Measurements from ENCODE around the gene PRKCSH.
"Not testable (repeated sequence)": the region's sequence is repeated elsewhere in the genome, so short reads cannot be mapped to it uniquely, and the experiment has no call there.

PRKCSH gene

DNA sequence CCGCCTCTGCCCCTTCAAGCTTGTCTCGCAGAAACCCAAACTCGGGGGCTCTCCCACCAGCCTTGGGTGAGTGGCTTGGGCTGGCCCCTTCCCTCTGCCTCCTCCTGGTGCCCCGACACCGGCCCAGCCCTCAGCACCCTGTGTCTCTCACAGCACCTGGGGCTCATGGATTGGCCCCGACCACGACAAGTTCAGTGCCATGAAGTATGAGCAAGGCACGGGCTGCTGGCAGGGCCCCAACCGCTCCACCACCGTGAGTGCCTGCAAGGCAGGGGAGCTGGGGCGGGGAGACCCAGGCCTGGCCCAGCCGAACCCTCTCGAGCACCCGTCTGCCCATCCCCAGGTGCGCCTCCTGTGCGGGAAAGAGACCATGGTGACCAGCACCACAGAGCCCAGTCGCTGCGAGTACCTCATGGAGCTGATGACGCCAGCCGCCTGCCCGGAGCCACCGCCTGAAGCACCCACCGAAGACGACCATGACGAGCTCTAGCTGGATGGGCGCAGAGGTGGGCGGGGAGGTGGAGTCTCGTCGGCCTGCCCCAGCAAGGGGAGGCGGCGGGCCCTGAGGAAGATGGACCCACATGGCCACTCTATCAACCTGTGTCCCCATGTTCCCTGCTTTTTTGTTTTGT lies 13.6 kb downstream of the PRKCSH start:
- no peak for DNase-seq (ENCODE audit: low read depth in 2 of 2)

GRCh38 chr19:11450570-11451326 lies 15.3 kb downstream of the PRKCSH start:
- no peak for DNase-seq (ENCODE audit: low read depth in 2 of 2)

- DNase-seq (ENCODE audit: low read depth in 2 of 2), result no peak
These were observed 16.0 kb downstream of the PRKCSH start for GRCh38 chr19:11451327-11451870.

DNA sequence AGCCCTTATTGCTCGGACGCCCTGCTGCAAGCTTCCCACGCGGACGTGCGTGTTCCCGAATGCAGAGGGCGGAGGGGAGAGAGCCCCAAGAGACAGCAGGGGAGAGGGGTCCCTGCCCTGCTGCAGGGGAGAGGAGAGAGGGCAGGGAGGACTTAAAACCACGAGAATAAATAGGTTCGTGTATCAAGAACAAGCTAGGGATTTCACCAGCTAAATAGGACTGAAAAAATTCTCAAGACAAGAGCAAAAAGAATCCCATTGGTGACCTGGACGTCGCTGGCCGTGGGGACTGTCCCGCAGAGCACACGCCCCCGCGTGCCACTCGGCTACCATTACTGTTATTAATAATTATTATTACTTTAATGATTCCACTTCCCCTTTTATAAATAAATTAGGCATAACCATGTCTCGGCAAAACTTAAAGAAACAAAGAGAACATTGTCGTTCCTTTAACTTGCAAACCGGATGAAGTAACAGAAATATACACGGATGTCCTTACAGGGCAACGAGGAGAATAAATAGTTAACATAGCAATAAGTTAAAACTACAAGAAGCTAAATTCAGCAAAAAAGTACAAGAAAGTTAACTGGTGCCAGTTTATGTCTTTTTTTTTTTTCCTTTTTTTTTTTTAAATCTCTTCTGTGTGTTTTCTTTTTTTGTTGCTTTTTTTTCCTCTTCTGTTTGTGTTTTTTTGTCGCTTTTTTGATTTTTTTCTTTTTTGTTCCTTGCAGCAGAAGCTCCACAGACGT lies 16.6 kb downstream of the PRKCSH start:
- no peak for DNase-seq (ENCODE audit: low read depth in 2 of 2)

- no peak for DNase-seq (ENCODE audit: low read depth in 2 of 2)
These were observed 17.3 kb downstream of the PRKCSH start for GRCh38 chr19:11452620-11453310.

DNA sequence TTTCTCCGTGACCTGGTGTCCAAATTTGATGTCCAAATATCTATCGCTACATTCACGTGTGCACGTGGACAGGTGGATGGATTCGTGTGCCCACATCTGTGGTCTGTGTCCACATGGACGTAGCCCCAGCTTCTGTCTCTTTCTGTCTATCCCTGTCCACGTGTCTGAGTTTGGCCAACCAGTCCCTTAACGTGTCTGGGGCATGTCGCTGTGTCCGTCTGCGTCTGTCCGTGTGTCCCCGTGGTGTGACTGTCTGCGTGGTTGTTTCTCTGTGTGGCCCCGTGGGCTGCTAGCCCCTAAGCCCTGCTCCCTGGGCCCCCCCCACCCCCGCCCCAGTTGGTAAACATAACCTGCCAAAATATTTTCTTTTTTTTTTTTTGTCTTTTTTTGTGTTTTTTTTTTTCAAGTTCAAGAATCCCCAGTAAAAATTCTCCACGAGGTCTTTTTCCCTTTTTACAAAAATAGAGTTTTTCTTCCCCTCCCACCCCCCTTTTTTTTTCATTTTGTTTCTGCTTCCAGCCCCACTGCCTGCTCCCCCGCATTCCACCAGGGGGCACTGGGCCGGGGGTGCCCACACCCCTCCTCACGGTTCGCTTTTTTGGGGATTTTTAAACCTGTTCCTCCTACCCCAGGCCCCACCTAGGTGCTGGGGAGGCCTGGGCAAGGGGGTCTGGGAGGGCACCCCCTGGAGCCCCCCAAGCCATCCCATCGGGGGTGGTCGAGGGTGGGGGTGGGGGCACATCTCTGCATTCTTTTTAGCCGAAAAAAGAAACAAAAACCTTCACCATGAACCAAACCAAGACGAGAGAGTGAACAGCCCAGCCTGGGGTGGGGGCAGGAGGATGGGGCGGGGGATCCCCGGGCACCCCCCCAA lies 18.3 kb downstream of the PRKCSH start:
- DNase-seq (ENCODE audit: low read depth in 2 of 2), result no peak

DNA sequence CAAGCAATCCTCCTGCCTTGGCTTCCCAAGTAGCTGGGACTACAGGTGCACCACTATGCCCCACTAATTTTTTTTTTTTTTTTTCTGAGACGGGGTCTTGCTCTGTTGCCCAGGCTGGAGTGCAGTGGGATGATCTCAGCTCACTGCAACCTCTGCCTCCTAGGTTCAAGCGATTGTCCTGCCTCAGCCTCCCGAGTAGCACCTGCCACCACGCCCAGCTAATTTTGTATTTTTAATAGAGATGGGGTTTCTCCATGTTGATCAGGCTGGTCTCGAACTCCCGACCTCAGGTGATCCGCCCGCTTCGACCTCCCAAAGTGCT lies 19.8 kb downstream of the PRKCSH start:
- DNase-seq (ENCODE audit: low read depth in 2 of 2), result not testable (repeated sequence)

GRCh38 chr19:11456659-11457058 lies 21.2 kb downstream of the PRKCSH start:
- DNase-seq (ENCODE audit: low read depth in 2 of 2), result no peak

DNA sequence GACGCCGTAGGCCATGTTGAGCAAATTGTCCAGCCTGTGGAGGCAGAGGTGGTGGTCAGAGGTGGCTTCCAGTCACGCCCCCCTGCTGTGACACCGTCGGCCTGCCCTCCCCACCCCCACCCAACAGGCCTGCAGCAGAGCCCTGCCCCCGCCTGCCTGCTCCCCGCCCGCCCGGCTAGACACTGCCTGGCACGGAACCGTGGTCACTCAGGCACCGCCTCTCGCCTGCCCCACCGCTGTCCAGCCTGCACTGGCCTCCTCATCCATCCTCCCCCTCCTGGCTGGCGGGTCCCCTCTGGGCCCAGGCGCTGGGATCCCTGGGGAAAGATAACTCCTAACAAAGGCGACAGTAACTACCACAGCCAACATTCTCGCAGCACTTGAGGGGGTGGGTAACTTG lies 21.7 kb downstream of the PRKCSH start:
- DNase-seq (ENCODE audit: low read depth in 2 of 2), result no peak

- DNase-seq (ENCODE audit: low read depth in 2 of 2), result no peak
These were observed 22.4 kb downstream of the PRKCSH start for GRCh38 chr19:11457831-11458230.

DNA sequence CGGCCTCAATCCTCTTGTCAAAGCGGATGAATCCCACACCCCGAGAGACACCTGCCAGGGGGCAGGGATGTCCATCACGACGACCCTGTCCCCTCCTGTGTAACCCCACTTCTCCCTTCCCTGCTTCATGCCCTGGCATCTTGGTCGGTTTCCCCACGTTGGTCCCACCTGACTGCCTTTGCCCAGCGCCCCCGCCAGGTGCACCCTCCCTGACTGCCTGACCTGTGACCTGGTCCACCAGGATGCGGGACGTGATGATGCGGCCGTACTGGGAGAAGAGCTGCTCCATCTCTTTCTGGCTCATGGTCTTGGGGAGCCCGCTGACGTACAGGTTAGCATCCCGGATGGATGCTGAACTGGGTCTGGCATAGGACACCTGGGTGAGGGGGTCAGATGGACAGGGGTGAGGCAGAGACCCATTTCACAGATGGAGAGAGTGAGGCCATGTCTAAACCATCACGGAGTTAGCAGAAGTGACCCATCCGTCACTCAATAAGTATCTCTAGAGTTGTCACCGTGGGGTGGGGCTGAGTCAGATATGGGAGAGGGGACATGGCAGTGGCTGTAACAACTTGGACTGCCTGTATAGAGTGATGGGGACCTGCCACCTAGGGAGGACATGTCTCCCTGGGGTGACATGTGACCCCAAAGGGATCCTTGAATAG lies 22.9 kb downstream of the PRKCSH start:
- DNase-seq (ENCODE audit: low read depth in 2 of 2), result no peak

DNA sequence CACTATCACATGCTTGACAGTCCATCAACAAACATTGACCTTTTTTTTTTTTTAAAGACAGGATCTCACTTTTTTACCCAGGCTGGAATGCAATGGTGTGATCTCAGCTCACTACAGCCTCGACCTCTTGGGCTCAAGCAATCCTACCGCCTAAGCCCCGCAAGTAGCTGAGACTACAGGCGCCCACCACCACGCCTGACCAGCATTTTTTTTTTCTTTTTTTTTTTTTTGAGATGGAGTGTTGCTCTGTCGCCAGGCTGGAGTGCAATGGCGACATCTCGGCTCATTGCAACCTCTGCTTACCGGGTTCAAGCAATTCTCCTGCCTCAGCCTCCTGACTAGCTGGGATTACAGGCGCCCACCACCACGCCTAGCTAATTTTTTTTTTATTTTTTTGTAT lies 23.5 kb downstream of the PRKCSH start:
- not testable (repeated sequence) for DNase-seq (ENCODE audit: low read depth in 2 of 2)

- no peak for DNase-seq (ENCODE audit: low read depth in 2 of 2)
These were observed 24.8 kb downstream of the PRKCSH start for GRCh38 chr19:11460207-11460606.

GRCh38 chr19:11461453-11461852 lies 26.0 kb downstream of the PRKCSH start:
- DNase-seq (ENCODE audit: low read depth in 2 of 2), result no peak

- no peak for DNase-seq (ENCODE audit: low read depth in 2 of 2)
These were observed 28.0 kb downstream of the PRKCSH start for GRCh38 chr19:11463391-11463790.

DNA sequence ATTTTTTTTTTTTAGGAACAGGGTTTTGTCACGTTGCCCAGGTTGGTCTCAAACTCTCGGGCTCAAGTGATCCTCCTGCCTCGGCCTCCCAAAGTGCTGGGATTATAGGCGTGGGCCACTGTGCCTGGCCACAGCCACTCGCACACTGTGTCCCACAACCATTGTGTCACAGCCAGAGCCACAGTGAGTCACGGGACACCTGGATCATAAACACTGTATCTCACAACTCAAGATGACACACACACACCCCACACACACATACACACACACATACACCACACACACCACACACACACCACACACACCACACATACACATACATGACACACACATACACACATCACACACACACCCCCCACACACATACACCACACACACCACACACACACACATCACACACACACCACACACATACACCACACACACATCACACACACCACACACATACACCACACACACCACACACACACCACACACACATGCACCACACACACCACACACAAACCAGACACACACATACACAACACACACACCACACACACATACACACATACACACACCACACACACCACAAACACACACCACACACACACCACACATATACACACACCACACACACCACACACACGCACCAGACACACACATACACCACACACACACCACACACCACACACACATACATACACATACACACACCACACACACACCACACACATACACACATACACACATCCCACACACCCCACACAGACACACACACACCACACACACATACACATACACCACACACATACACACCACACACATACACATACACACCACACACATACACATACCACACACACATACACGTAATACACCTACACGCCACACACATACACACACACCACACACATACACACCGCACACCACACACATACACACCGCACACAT lies 29.2 kb downstream of the PRKCSH start:
- no peak for DNase-seq (ENCODE audit: low read depth in 2 of 2)

- DNase-seq (ENCODE audit: low read depth in 2 of 2), result no peak
These were observed 30.2 kb downstream of the PRKCSH start for GRCh38 chr19:11465600-11465999.

- not testable (repeated sequence) for DNase-seq (ENCODE audit: low read depth in 2 of 2)
These were observed 32.9 kb downstream of the PRKCSH start for GRCh38 chr19:11468266-11468845.

GRCh38 chr19:11473725-11474124 lies 38.3 kb downstream of the PRKCSH start:
- no peak for DNase-seq (ENCODE audit: low read depth in 2 of 2)

All from stimulated activated CD4-positive, alpha-beta T cell treated with anti-CD3 and anti-CD28 coated beads, Interleukin-1b, Interleukin-23, amount 100 ng/mL, for 1 hour (primary cell).